Glomerular endothelial cell (primary cell): ENCODE measurements around the gene TFEB. TPM values are rescaled to one million over a fixed set of nuclear protein-coding genes. Genes with fewer than 3 reads are reported as not detected.

ENCODE experiments used
- DNase-seq: peaks from one replicate; pipeline ENCODE4 v3.0.0-alpha.2; 2011; ENCODE audit warnings: low read depth, low spot score; ENCODE audit errors: extremely low read depth
- total RNA-seq: library from RNA; depleted of rRNA; stranded (reverse); fragments of >200 nt; gene quantifications from 2 replicates; pipeline ENCODE4 v1.2.3, GENCODE V29; 2015

TFEB gene
- total RNA-seq, 1 donor from 2014 or later = 4.4 TPM

DNA sequence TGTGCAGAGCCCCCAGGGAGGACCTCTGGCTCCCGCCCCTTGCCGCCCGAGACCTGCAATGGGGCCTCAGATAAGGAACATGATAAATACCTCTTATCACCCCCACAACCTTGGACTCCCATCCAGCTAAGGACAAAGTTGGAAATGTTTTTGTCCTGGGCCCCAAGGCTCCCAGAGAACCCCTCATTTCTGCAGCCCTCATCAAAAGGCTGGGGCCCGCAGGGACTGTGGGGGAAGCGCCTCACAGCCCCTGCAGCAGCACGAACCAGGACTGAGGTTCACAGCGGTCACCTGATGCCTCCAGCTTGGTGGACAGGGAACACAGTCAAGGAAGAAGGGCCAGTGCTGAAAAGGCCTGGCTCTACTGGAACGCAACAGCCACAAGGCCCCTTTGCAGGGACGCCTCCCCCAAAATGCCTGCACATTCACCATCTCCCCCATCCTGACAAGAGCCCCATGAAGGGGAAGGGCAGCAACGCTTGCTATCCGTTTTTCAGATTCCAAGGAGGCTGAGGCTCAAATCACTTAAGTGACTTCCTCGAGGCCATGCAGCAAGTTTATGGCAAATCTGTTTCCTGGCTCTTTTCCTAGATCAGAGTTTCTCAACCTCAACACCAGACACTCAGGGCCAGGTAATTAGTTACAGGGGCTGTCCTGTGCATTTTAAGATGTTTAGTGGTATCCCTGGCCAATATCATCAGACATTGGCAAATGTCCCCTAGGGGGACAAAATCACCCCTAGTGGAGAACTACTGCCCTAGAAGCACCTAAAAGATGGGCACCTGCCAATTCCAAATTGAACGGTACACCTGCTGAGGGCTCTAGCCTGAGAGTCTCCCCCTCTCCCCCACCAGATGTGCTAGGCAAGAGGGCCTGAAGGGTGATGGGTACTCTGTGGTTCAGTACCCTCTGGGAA, 10.6 kb downstream of the TFEB start:
- DNase-seq = no peak

GRCh38 chr6:41724228-41724580, 11.2 kb downstream of the TFEB start:
- no peak for DNase-seq

GRCh38 chr6:41723530-41724227, 11.7 kb downstream of the TFEB start:
- no peak for DNase-seq

GRCh38 chr6:41722969-41723529, 12.4 kb downstream of the TFEB start:
- no peak for DNase-seq

- DNase-seq = no peak
Measured at GRCh38 chr6:41721414-41721813, 14.0 kb downstream of the TFEB start.

DNA sequence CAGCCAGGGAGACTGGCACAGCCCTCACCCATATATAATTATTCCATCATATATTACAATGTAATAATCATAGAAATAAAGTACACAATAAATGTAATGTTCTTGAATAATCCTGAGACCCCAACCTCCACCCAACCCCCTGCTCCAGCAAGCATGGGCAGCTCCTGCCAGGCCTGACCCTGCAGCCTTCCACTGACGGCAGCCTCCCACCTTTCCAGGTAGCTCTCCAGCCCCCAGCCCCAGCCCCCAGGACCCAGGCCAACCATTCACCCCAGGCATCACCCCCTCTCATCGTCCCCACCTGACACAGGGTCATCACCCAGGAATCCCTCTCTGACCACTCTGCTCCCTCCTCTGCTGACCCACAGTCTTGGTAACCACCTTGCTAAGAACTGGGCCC, 14.6 kb downstream of the TFEB start:
- no peak for DNase-seq

- DNase-seq = no peak
Measured at GRCh38 chr6:41720262-41720620, 15.2 kb downstream of the TFEB start.

- no peak for DNase-seq
Measured at GRCh38 chr6:41719436-41720261, 15.8 kb downstream of the TFEB start.

DNA sequence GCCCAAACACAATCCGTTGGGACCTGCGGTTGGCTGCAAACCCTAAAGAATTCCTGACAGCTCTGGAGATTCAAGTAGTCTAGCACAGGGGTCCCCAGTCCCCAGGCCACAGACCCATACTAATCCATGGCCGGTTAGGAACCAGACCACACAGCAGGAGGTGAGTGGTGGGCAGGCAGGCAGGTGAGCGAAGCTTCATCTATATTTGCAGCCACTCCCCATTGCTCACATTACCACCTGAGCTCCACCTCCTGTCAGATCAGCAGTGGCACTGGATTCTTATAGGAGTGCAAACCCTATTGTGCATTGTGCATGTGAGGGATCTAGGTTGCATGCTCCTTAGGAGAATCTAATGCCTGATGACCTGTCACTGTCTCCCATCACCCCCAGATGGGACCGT, 16.6 kb downstream of the TFEB start:
- DNase-seq = no peak

DNA sequence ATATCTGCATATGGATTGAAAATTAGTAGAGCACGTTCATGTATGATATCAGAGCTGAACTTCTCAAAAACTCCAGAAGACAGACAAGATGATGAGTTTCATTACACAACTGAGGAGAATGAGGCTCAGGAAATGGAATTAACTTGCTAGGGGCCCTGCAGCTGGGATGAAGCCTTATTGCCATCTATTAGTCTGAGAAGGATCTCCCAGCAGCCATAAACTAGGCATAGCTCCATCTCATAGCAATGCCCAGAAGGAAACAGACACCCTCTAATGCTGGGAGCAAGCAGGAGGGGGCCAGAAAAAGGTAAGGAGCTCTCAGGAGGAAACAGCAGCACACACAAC, 18.0 kb downstream of the TFEB start:
- no peak for DNase-seq

GRCh38 chr6:41716516-41717391, 18.7 kb downstream of the TFEB start:
- DNase-seq = no peak

DNA sequence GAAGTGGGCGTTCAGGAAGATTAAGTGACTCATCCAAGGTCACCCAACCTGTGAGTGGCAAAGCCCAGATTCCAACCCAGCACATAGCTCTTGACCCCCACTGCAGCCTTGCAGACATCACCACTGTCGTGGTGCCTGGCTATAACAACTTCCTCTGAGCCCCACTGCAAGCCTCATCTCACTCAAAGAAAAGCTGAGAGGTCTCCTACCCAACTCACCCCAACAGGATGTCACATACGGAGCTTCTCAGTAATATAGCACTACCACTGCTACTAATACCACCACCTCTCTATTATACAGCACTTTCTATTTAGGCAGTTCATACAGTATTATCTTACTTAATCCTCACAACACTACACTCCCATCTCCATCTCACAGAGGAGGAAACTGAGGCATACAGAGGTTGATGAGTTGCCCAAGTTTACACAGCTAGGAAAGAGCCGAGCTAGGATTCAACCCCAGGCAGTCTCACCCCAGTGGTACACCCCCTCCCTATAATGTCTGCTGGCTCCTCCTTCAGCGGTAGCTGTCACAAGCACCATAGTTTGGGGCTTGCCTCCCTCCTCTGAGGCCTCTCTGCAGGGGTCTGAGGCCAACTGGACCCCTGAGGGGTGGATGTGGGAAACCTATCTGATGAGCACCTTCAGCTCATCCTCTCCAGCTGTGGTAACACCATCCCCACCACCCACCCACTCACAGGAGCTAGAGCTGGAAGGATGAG, 19.5 kb downstream of the TFEB start:
- DNase-seq = no peak

GRCh38 chr6:41714556-41715273, 20.7 kb downstream of the TFEB start:
- no peak for DNase-seq

GRCh38 chr6:41713650-41714291, 21.6 kb downstream of the TFEB start:
- DNase-seq = no peak

DNA sequence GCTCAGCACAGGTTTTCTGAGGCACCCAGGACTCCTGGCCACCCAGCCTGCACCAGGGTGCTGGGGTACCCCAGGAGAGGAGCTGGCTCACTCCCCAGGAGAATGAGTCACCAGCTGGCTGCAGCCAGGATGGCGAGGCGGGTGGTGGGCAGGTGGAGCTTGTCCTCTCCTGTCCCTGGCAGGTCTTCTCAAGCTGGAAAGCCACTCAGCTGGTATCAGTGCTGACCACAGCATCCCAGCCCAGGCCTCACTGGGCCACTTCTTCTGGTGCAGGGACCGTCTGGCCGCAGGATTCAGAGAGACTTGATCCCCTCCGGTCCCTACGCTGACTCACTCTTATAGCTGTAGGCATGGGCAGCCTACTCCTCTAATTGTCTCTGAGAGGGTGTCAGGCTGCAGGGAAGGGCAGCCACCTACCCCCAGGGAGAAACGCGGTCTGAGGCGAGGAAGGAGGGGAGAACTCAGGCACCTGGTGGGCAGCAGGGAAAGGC, 22.2 kb downstream of the TFEB start:
- no peak for DNase-seq

- DNase-seq = no peak
Measured at GRCh38 chr6:41712651-41713103, 22.7 kb downstream of the TFEB start.

DNA sequence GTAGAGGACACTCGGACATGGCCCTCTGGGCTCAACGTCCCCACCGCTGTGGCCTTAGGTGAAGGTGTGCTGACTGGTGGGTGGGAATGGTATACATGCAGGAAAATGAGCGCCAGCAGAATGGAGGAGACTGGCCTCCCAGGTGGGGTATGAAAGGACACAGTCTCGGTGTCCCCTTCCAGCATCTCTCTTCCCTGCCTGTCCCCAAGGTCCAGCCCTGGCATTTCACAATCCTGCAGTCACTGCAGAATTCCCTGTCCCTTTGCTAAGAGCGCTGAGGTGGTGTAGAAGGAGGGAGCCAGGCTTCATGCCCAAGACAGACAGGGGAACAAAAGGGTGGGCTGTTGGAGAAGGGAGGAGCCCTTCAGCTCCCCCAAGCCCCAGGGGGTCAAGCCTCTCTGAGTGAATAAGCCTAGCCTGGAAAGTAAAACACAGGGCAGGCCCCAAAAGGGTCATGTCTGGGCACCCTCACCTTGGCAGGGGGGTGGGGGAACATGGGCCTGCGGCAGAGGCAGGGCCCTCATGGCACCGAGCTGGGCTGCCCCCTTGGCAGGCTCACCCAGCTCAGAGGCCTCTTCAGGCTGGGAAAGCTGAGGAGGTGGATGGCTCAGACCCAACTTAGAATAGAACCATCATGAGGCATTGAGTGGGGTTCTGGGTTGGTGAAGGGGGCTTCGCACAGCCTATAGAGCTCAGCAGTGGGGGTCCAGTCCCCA, 23.9 kb downstream of the TFEB start:
- DNase-seq = no peak

DNA sequence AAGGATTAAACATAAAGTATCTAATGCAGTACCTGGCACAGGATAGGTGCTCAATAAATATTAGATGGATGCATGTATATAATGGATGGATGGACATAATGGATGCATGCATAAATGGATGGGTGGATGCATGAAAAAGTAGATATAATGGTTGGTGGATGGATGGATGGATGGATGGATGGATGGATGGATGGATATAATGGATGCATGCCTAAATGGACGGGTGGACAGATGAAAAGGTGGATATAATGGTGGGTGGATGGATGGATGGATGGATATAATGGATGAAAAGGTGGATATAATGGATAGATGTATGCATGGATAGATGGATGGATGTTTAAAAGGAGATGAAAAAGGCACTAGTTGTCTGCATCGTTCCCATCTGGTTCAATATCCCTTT, 26.0 kb downstream of the TFEB start:
- no peak for DNase-seq
